ENCODE results near the gene MTRR.

The MTRR gene

GRCh38 chr5:7857361-7857760 is 11.6 kb upstream of the MTRR start:
- no peak for DNase-seq (ENCODE audit: low read depth, low spot score)

- DNase-seq (ENCODE audit: low read depth, low spot score) = peak; percentile 31
Measured at GRCh38 chr5:7857926-7858632, 10.9 kb upstream of the MTRR start.

- DNase-seq (ENCODE audit: low read depth, low spot score) = no peak
Measured at GRCh38 chr5:7866196-7866595, 2.8 kb upstream of the MTRR start.

DNA sequence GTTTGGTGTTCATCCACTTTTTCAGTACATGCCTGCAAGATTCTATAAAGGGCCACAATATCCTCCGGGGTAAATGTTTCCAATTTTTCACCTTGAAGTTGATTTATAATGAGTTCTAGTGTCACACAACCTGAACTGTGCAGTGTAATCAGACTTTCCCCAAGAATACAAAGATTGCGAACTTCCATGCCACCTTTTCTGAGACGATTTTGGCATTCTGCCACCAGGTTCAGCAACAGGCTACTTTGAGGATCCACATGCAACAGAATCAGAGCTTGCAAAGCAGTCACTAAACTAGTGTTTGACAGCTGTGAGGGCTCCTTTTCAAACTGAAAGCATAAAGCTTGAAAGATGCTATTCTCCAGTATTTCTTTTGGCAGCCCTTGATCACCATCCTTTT is 1.7 kb upstream of the MTRR start:
- no peak for DNase-seq (ENCODE audit: low read depth, low spot score)

DNA sequence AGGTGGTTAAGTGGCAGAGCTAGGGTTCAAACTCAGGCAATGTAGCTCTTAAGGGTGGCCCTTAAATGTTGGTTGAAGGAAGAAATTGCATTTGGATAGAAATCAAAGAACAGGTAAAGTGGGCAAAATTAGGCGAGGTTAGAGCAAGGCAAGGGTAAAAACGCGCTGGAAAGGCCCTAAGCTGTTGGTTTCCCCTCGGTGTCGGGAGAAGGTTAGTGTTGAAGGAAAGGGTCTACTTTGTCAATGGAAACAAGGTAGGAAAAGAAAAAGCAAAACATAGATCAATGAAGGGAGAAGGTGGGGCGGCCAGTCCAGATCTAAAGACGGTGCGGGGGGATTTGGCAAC is 548 bp upstream of the MTRR start:
- no peak for DNase-seq (ENCODE audit: low read depth, low spot score)

DNA sequence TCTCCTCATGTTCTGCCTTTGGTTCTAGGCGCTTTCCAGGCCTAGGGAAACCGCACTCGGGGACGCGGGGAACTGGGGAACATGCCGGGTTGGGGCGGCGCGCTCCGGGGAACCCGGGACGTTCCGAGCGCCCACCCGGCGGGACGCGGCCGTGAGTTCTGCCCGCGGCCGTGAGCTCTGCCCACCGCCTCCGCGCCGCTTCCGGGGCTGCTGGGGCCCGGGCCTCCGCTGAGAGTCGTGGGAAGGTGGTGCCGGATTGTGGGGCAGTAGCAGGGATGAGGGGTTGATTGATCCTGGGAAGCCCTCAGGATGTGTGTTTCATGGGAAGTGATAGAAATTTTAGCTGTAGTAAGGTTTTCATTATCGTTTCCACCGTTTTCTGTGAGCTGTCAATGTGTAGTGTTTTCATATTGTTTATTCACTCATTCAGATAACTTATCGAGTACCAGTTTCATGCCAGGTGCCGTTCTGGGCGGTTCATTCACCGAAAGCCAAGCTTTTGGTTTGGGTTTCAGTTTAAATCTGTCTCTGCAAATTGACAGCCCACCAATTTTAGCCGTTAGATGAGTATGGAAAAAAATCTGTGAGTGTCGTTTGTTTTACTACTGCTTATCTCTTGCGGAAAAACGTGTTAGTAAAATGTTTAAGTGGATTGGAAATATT is 657 bp downstream of the MTRR start:
- peak; percentile 45 for DNase-seq (ENCODE audit: low read depth, low spot score)

- DNase-seq (ENCODE audit: low read depth, low spot score) = no peak
Measured at GRCh38 chr5:7871653-7872052, 2.7 kb downstream of the MTRR start.

DNA sequence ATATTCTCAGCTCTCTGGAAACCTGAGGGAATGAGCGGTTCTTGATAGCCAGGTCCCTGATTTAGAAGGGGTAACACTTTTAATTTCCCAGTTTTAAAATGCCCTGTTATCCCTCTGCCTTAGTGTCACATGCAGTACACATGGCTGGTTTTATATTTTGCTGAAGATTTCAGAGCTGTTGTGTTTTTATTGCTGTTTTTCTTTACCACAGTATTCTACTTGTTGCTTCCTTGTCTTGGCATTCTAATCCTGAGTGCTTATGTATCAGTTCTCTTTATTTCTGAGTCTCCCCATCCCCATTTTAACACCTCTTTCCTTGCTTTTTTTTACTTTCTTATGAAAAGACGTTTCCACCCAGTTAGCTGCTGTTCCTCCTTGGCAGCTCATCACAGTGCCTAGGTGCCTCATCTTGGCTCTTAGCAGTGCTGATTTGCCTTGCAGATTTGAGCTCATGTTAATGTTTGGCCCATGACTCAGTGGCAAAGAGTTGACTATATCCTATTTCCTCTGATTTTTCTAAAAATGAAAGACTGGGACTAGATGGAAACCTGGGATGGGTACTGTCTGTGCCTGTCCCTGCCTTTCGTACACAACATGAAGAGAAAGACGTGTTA is 3.7 kb downstream of the MTRR start:
- DNase-seq (ENCODE audit: low read depth, low spot score) = peak; percentile 67

DNA sequence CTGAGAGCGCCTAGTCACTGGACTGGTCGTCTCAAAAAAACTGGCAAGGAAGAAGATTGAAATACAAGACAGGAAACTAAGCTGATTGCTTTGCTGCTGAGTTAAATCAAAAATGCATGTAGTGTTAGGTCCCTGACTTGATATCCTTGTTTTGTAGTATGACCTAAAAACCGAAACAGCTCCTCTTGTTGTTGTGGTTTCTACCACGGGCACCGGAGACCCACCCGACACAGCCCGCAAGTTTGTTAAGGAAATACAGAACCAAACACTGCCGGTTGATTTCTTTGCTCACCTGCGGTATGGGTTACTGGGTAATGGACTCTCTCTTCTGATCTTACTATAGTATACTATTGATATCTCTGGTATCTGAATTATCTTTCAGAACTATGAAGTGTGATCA is 4.3 kb downstream of the MTRR start:
- DNase-seq (ENCODE audit: low read depth, low spot score) = no peak

GRCh38 chr5:7874639-7875038 is 5.7 kb downstream of the MTRR start:
- no peak for DNase-seq (ENCODE audit: low read depth, low spot score)

GRCh38 chr5:7875151-7875550 is 6.2 kb downstream of the MTRR start:
- no peak for DNase-seq (ENCODE audit: low read depth, low spot score)

GRCh38 chr5:7876867-7877266 is 7.9 kb downstream of the MTRR start:
- peak; percentile 74 for DNase-seq (ENCODE audit: low read depth, low spot score)

DNA sequence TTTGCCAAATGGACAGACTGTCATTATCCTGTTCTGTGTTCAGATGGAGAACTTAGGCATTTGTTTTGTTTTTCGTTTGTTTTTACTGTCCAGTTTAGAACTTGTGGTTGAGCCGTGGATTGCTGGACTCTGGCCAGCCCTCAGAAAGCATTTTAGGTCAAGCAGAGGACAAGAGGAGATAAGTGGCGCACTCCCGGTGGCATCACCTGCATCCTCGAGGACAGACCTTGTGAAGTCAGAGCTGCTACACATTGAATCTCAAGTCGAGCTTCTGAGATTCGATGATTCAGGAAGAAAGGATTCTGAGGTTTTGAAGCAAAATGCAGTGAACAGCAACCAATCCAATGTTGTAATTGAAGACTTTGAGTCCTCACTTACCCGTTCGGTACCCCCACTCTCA is 8.9 kb downstream of the MTRR start:
- DNase-seq (ENCODE audit: low read depth, low spot score) = peak; percentile 55

DNA sequence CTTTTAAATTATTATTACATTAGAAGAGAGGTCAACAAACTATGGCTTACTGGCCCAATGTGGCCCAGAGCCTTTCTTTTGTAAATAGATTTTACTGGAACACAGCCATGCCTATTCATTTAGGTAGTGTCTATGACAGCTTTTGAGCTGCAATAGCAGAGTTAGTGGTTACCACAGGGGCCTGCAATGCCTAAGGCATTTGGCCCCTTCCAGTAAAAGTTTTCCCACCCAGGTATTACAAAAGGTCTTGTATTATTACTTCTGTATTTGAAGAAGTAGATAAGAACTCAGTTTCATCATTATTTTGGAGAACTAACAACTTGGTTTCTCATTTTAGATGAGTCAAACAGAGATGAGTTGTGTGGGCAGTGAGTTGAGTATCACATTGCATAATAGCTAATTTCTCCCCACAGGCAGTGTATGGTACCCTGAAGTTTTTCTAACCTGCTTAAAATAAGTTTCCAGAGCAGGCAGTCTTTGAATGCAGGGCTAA is 9.5 kb downstream of the MTRR start:
- DNase-seq (ENCODE audit: low read depth, low spot score) = no peak

DNA sequence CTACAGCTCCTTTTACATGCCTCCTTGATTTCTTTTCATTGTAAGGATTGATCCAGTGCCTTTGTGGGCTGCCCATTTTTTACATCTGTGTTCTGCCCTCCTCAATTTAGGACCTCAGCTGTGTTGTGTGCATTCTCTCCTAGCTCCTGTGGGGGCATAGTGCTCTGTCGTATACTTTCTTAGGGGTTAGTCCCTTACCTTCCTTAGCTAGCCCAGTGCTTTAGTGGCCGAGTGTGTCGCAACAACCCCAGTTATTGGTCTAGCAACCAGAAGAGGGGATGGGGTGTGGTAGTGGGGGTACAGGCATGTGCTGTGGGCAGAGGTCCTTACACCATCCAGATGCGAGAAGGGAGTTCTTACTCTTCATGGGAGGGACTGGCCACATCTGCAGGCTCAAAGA is 12.1 kb downstream of the MTRR start:
- DNase-seq (ENCODE audit: low read depth, low spot score) = no peak

- no peak for DNase-seq (ENCODE audit: low read depth, low spot score)
Measured at GRCh38 chr5:7881816-7882215, 12.9 kb downstream of the MTRR start.

GRCh38 chr5:7882926-7883325 is 14.0 kb downstream of the MTRR start:
- DNase-seq (ENCODE audit: low read depth, low spot score) = no peak

- no peak for DNase-seq (ENCODE audit: low read depth, low spot score)
Measured at GRCh38 chr5:7884491-7885267, 15.7 kb downstream of the MTRR start.

DNA sequence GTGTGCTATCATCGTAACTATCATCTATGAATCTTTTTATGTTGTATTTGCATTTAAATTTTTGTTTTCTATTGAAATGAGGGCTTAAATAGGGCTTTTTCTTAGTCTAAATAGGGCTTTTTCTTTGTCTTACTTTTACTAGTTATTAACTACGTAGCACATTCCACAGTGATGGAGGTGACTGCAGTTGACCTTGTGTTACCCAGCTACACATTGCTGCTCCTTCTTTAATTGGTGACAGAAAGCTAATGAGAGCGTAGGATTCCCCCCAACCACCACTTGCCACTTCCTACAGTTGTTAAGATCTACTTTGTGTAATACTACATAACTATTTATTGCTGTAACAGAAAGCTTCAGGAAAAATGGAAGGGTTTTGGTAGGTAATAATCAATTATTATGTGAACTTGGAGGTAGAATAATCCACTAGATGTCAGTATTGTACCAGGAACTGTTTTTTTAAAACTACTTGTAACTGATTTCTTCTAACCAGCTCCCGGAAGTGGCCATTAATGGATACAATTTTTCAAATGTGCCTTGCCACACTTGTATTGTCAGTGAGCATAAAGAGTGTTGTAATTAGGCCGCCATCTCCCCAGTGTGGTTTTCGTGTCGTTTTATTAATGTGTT is 18.0 kb downstream of the MTRR start:
- DNase-seq (ENCODE audit: low read depth, low spot score) = peak; percentile 58

- no peak for DNase-seq (ENCODE audit: low read depth, low spot score)
Measured at GRCh38 chr5:7888901-7889300, 20.0 kb downstream of the MTRR start.

GRCh38 chr5:7894439-7894838 is 25.5 kb downstream of the MTRR start:
- no peak for DNase-seq (ENCODE audit: low read depth, low spot score)

- DNase-seq (ENCODE audit: low read depth, low spot score) = no peak
Measured at GRCh38 chr5:7894860-7895259, 25.9 kb downstream of the MTRR start.

All from astrocyte of the hippocampus (primary cell).